SK-N-MC (cell line): ENCODE results near the gene SLC25A28.

ENCODE experiments used
- EZH2 ChIP-seq: fragments of 200-600 bp; sonication (generic); IDR thresholded peaks from one replicate; pipeline ENCODE4 v1.6.1; 2017; ENCODE audit warnings: antibody characterized with exemption
- POLR2AphosphoS5 ChIP-seq: IDR thresholded peaks from 2 replicates; pipeline ENCODE4 v1.6.1; 2012; ENCODE audit warnings: mild to moderate bottlenecking, low read depth, low read length, borderline replicate concordance

DNA sequence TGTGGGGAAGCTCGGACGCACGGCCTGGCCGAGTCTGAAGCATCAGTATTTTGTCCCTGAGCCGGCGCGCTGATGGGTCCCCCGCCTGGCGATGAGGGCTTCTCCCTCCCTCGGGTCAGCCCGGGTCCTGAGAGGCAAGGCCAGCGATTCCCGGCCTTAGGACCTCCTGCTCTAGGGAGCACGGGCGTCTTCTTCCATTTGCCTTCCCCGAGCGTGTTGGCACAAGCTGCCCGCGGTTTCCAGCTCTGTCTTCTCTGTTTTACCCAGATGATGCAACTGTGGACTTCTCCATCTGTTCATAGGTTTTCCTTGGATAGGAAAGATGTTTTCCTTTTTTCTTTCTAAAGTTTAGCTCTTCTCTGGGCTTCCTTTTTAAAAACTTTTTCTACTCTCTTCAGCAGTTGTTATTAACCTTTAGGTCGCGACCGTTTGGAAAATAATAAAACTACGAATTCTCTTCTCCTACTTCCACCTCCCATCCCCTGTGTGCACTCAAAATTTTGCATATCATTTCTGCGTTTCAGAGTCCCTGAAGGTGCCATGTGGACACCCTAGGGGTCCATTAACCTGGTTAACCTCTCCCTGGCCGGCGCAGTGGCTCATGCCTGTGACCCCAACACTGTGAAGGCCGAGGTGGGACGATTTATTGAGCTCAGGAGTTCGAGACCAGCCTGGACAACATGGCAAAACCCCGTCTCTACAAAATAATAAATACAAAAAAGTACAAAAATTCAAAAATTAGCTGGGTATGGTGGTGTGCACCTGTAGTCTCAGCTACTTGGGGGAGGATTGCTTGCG is 1.4 kb upstream of the SLC25A28 start:
- TF ChIP-seq POLR2AphosphoS5 (no peak), EZH2 (no peak)
